GM19193 (cell line): ENCODE data around the gene RASD2.

Experiments
- POLR2A ChIP-seq: IDR thresholded peaks from 4 replicates; pipeline ENCODE4 v1.6.1; 2011; ENCODE audit not compliant: insufficient read depth, insufficient read length; ENCODE audit errors: extremely low read depth

The RASD2 gene

GRCh38 chr22:35531202-35531601, 9.4 kb upstream of the RASD2 start:
- TF ChIP-seq POLR2A: no peak

DNA sequence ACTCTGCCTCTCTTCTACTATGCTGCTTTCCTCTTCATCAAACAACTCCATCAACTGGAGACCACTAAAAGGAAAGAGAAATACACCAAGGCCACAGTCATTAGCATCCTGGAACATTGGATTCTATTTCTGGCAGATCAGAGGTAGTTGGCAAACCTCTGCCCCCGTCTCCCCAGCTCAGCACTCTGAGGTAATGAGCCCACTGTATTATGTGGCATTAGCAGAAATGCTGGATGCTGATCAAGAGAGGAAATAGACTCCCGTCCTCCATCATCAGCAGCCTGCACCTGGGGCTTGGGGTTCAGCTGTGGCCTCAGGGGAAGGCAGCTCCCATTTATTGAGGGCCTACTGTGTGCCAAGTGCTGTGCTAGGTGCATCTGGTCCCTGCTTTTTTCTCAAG, 9.0 kb upstream of the RASD2 start:
- no peak for TF ChIP-seq POLR2A

GRCh38 chr22:35533365-35534029, 7.1 kb upstream of the RASD2 start:
- no peak for TF ChIP-seq POLR2A

GRCh38 chr22:35534091-35534490, 6.5 kb upstream of the RASD2 start:
- TF ChIP-seq POLR2A: no peak

DNA sequence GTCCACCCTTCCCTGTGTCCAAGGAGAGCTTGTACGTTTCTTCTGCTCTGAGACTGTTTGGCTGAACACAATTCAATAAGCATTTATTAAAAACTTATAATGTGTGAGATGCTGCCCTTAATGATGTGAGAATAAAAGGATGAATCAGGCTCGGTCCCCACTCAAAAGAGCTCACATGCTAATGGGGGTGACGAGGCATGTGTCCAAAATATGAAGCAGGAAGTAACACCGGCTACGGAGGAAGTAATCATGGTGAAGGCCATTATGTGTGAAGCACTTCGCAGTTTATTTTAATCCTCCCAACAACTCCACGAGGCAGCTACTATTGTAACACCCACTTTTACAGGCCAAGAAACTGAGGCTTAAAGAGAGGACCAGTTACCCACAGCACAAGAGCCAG, 3.4 kb upstream of the RASD2 start:
- TF ChIP-seq POLR2A: no peak

DNA sequence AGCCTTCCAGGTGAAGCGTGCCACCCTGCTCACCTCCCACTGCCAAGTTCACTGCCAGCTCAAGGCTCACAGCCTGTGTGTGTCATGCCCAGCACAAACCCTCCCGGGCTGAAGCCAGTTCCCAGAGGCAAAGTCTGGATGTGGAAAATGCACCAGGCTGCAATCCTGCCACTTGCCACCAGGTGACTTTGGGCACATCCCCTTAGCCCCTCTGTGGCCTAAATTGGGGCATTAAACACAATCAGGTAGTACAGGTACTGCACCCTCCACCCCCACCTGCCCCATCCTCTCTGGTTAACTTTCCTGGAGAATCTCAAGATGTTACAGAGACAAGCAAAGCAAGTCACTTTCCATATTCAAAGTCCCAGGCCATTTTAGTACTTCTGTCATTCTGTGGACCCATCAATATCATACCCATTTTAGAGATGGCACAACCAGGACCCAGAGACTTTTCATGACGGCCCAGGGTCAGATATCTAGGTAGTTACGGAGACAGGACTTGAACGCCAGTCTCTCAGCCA, 1.8 kb upstream of the RASD2 start:
- no peak for TF ChIP-seq POLR2A

DNA sequence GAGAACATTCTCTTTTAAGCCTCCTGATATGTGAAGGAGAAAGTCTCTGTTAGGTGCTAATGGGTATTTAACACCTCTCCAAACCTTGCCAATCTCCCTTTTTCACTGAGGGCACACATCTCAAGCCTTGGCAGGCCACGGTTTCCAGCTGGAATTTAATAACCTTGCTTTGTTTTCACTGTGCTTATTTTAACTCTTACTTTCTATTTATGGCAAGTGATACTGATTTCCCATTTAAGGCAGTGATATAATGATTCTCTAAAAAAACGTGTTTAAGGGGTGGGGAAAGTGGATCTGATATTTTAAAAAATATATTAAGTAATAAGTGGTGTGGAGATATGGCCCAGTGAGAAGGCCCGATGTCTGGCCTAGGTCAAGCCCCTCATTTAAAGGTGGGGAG, 1.1 kb upstream of the RASD2 start:
- TF ChIP-seq POLR2A: no peak

DNA sequence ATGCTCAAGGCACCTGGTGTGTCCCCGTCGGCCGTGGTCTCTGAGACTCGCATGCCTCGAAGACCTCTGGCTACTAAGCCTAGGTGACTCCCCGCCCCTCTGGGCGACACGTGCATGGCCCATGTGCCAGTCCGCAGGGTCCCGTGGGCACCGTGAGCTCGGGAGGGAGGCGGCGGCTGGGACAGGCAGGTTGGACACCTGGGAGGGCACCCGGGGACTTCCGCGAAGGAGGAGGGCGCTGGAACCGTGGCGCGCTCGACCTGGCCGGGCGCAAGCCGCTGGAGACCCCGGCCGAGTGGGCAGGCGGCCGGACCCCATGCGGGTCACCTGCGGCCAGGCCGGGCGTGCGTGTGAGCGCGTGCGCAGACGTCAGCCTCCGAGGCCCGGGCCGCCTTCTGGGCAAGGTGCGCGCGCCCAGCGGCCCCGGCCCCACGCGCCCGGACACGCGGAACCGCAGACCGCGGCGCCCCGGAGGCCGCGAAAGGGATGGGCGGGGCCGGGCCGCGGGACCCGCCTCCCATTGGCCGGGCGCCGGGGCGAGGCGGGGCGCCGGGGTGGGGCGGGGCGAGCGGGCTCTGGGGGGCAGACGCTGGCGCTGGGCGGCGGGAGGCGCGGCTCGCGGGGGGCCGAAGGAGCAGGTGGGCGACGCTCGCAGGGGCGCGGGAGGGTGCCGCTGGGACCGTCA, 579 bp upstream of the RASD2 start:
- no peak for TF ChIP-seq POLR2A

DNA sequence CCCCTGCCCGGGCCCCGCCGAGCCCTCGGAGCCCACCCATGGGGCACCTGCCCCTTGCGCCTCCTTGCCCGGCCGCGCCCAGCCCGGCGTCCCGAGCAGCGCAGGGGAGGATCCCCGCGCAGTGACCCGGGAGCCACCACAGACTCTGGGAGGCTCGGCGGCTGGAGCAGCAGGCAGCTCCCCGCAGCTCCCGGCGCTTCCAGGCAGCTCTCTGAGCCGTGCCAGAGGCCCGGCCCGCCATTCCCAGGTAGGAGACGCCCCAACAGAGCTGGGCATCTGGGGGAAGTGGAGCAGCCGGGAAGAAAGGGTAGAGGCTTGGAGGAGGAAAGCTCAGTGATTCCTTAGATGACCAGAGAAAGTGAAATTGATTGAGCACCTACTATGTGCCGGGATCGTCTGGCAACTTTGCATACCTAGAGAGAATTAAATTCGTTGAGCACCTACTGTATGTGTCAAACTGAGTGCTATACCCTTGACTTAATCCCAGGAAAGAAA, 670 bp downstream of the RASD2 start:
- no peak for TF ChIP-seq POLR2A

GRCh38 chr22:35542157-35542938, 1.7 kb downstream of the RASD2 start:
- TF ChIP-seq POLR2A: no peak

DNA sequence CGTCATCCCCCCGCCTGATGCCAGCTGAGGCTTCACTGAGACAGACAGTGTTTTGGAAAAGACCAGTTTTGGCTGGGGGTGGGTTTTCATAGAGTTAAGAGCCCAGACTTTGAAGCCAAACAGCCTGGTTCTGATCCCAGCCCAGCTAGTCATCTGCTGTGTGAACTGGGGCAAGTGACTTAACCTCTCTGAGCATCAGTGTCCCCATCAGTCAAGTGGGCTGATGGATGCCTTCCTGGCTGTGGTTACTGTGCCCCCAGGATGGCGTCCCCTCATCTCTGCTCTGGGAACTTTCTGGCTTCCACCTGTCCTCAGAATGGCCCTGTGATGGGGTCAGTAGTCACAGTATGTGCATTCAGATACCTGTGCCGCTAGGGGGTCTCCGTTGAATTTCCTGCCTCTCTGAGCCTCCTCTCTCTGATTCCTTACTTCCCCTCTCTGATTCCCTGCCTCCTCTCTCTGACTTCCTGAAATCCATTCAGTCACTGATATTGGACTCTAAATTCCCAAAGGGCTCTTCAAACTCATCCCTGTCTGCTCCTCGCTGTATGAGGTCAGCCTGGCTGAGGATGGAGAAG, 2.4 kb downstream of the RASD2 start:
- no peak for TF ChIP-seq POLR2A

- TF ChIP-seq POLR2A: no peak
Observed at GRCh38 chr22:35543702-35544101, 3.1 kb downstream of the RASD2 start.

- no peak for TF ChIP-seq POLR2A
Observed at GRCh38 chr22:35544189-35544588, 3.6 kb downstream of the RASD2 start.

- no peak for TF ChIP-seq POLR2A
Observed at GRCh38 chr22:35544827-35545226, 4.2 kb downstream of the RASD2 start.

GRCh38 chr22:35546886-35547285, 6.3 kb downstream of the RASD2 start:
- no peak for TF ChIP-seq POLR2A
